Thoracic aorta endothelial cell (primary cell): Measurements from ENCODE around the gene ZNF486. TPM values are rescaled to one million over a fixed set of nuclear protein-coding genes. Genes with fewer than 3 reads are reported as not detected.

ENCODE experiments used
- small RNA-seq: library from RNA; depleted of rRNA; stranded (forward); fragments of <200 nt; gene quantifications from one replicate; pipeline ENCODE3, GENCODE V24; 2012
- total RNA-seq: library from RNA; depleted of rRNA; stranded (reverse); fragments of >200 nt; gene quantifications from 2 replicates; pipeline ENCODE4 v1.2.3, GENCODE V29; 2012

ZNF486 gene
- total RNA-seq, result 7.8 and 9.0 TPM in 2 replicates

DNA sequence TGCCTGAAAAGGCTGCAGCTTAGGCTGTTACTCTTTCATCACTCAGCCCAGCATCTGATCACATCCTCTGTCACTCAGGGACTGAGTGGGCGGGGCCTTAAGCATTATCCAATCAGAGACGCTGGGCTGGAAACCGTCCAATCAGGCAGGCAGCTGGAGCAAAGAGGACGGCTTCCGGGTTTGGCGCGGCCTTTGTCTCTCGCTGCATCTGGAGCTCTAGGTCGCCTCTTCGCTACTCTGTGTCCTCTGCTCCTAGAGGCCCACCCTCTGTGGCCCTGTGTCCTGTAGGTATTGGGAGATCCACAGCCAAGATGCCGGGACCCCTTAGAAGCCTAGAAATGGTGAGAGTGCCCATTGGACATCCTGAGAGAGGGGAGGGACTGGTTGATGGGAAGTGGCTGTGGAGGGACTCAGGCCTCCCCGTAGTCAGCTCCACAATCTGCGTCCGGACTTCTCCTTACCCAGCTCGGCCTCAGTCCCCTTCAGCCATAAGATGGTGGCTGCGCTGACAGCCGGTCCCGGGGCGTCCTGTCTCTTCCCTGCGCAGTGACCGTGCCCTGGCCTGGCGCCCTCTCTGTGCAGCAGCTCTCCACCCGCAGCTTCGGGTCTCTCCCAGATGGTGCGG lies at the start of gene ZNF486:
Gene ZNF486 (plus strand): TSS at position 195 of the 625 bp plus-strand sequence. CDS start 117 bp downstream, at position 312.

Small RNA genes lying within 50 kb of the gene (small RNA-seq; reads per million reads assigned to genes)
- gene AC011447.4, result not detected

Other genes starting within 250 kb of the ZNF486 start
- 0.72 and 4.9 TPM in 2 replicates for gene ZNF682, start 127.7 kb upstream of the ZNF486 start, total RNA-seq
- 1.4 and 2.0 TPM in 2 replicates for gene ZNF90, start 89.2 kb upstream of the ZNF486 start, total RNA-seq